ENCODE results near the gene PRM1. TPM values are rescaled to one million over a fixed set of nuclear protein-coding genes. Genes with fewer than 3 reads are reported as not detected.

PRM1 gene
- total RNA-seq, 1 donor from 2014 or later = not detected

- Mint-ChIP-seq H3K9me3 (ENCODE audit: unreplicated experiment) (no peaks in the 10 kb centered on the region), H3K27me3 (ENCODE audit: unreplicated experiment) (peaks cover 5% of the 10 kb centered on the region), H3K36me3 (ENCODE audit: unreplicated experiment) (no peaks in the 10 kb centered on the region), H3K27ac (ENCODE audit: unreplicated experiment) (no peak overlapping the region), H3K4me1 (ENCODE audit: unreplicated experiment) (peaks cover 23% of the 10 kb centered on the region), H3K4me3 (ENCODE audit: unreplicated experiment) (no peak overlapping the region)
- DNase-seq (ENCODE audit: extremely low spot score, unreplicated experiment) = no peak
- no peak for TF ChIP-seq CTCF (IDR thresholded peaks at IDR 0.05)
These were observed 20.5 kb downstream of the PRM1 start for GRCh38 chr16:11260596-11260966.

- DNase-seq (ENCODE audit: extremely low spot score, unreplicated experiment) = no peak
- Mint-ChIP-seq H3K36me3 (ENCODE audit: unreplicated experiment) (no peaks in the 10 kb centered on the region), H3K4me1 (ENCODE audit: unreplicated experiment) (peaks cover 23% of the 10 kb centered on the region), H3K4me3 (ENCODE audit: unreplicated experiment) (no peak overlapping the region), H3K27me3 (ENCODE audit: unreplicated experiment) (peaks cover 5% of the 10 kb centered on the region), H3K27ac (ENCODE audit: unreplicated experiment) (no peak overlapping the region), H3K9me3 (ENCODE audit: unreplicated experiment) (no peaks in the 10 kb centered on the region)
- no peak for TF ChIP-seq CTCF (IDR thresholded peaks at IDR 0.05)
These were observed 21.2 kb downstream of the PRM1 start for GRCh38 chr16:11259655-11260595.

DNA sequence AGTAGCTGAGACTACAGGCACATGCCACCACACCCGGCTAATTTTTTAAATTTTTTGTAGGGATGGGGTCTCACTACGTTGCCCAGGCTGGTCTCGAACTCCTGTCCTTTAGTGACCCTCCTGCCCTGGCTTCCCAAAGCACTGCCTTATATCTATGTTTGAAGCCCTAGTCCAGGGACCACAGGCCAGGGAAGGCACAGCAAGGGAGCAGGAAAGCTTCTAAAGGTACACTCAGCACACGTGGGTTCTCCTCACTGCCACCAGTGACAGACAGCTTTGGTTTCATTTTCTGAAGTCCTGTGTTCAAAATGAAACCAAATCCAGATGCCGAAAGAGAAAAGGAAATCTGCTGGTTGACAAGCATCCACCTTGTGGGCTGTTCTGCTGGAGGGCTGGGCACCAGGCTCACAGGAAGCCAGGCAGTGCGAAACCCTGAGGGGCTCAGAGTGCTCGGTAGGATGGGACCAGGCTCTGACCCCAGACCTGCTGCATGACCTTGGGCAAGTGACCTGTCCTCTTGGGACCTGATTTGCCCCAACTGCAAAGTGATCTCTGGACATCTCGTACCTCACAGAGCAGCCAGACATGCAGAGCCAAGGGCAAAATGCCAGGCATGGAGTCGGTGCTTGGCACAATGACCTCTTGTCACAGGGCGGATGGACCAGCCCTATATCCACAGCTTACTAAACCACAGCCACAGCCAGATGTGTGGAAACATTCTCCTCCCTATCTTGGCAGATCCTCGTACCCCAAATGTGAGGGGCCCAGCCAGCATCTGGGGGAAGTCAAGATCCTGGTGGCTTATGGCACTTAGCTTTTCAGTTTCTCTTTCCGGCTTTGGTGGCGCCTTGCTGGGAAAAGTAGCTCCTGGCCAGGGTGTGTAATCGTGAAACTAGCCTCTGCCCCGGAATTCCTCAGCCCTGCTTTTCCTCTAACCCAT is 22.3 kb downstream of the PRM1 start:
- Mint-ChIP-seq H3K36me3 (ENCODE audit: unreplicated experiment) (no peaks in the 10 kb centered on the region), H3K27ac (ENCODE audit: unreplicated experiment) (no peak overlapping the region), H3K4me1 (ENCODE audit: unreplicated experiment) (peaks cover 30% of the 10 kb centered on the region), H3K4me3 (ENCODE audit: unreplicated experiment) (no peak overlapping the region), H3K27me3 (ENCODE audit: unreplicated experiment) (peaks cover 4% of the 10 kb centered on the region), H3K9me3 (ENCODE audit: unreplicated experiment) (no peaks in the 10 kb centered on the region)
- no peak for TF ChIP-seq CTCF (IDR thresholded peaks at IDR 0.05)
- DNase-seq (ENCODE audit: extremely low spot score, unreplicated experiment) = no peak

DNA sequence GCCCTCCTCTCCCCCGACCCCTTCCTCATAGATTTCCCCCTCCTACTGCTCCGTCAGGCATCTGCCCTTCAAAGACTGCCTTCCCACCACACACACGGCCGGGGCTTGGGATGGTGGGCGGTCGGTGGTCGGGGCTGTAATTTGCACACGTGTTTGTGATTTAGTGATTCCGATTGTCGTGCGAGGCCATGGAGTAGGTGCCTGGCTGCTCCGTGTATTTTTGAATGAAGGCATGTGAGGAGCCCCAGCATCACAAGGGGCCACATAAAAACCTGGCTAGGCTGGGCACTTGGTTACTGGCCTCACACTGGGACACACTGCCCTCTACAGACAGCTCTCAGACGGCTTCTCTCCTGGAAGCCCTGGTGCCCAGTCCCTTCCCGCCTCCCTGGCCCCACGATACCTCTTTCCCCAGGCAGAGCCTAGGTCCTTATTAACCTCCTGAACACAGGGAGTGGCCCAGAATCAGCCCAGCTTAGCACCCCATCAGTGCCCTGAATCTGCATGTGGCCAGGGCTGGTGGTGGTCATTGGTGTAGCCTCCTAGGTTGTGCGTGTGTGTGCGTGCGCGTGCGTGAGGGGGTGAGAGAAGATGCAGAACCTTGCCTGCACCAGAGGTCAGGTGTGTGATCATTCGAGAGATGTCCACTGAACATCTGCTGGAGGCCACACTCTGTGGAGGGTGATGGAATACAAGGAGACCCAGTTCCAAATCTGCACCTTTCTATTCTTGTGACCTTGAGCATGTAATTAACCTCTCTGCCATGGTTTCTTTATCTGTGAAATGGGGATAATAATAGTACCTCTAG is 23.8 kb downstream of the PRM1 start:
- Mint-ChIP-seq H3K27me3 (ENCODE audit: unreplicated experiment) (no peaks in the 10 kb centered on the region), H3K36me3 (ENCODE audit: unreplicated experiment) (peaks cover 2% of the 10 kb centered on the region), H3K9me3 (ENCODE audit: unreplicated experiment) (no peaks in the 10 kb centered on the region), H3K4me3 (ENCODE audit: unreplicated experiment) (peak overlapping the region; percentile 94), H3K27ac (ENCODE audit: unreplicated experiment) (peak overlapping the region; percentile 100), H3K4me1 (ENCODE audit: unreplicated experiment) (peaks cover 41% of the 10 kb centered on the region)
- DNase-seq (ENCODE audit: extremely low spot score, unreplicated experiment) = peak; percentile 91
- peak; percentile 86 for TF ChIP-seq CTCF (IDR thresholded peaks at IDR 0.05)
